ENCODE results near the gene TMEM37. TPM values are rescaled to one million over a fixed set of nuclear protein-coding genes. Genes with fewer than 3 reads are reported as not detected.

TMEM37 gene
- total and polyA plus RNA-seq, 2 of the 13 experiments (the other 11 are each of a cell fraction or from before 2014, with no cell fraction given) = 37.7 to 115 TPM

- TF ChIP-seq PRDM10 (CRISPR knock-in tag; IDR thresholded peaks at IDR 0.05; ENCODE audit: low read depth) = no peak
- TF ChIP-seq TFDP1 (CRISPR knock-in tag; IDR thresholded peaks at IDR 0.05; ENCODE audit: borderline replicate concordance) = no peak
- TF ChIP-seq KIAA2018 (CRISPR knock-in tag; IDR thresholded peaks at IDR 0.05; ENCODE audit: borderline replicate concordance) = no peak
- no peak for TF ChIP-seq CREB3 (CRISPR knock-in tag; IDR thresholded peaks at IDR 0.05)
- no peak for TF ChIP-seq ZNF354B (CRISPR knock-in tag; IDR thresholded peaks at IDR 0.05)
- no peak for TF ChIP-seq FIP1L1 (IDR thresholded peaks at IDR 0.05; ENCODE audit: borderline replicate concordance, insufficient read depth, low read depth, low read length)
- no peak for TF ChIP-seq ZNF256 (CRISPR knock-in tag; conservative IDR thresholded peaks at IDR 0.05)
- TF ChIP-seq ZFP91 (CRISPR knock-in tag; IDR thresholded peaks at IDR 0.05; ENCODE audit: borderline replicate concordance) = no peak
- TF ChIP-seq BCL3 (CRISPR knock-in tag; IDR thresholded peaks at IDR 0.05) = no peak
- TF ChIP-seq ZNF773 (CRISPR knock-in tag; IDR thresholded peaks at IDR 0.05; ENCODE audit: borderline replicate concordance) = no peak
These were observed 2.1 kb downstream of the TMEM37 start (continued) for GRCh38 chr2:119433636-119434327.

All from HepG2 (cell line).